ENCODE measurements around the gene SDF2L1.
"Not testable (repeated sequence)": the region's sequence is repeated elsewhere in the genome, so short reads cannot be mapped to it uniquely, and the experiment has no call there.

SDF2L1 gene

DNA sequence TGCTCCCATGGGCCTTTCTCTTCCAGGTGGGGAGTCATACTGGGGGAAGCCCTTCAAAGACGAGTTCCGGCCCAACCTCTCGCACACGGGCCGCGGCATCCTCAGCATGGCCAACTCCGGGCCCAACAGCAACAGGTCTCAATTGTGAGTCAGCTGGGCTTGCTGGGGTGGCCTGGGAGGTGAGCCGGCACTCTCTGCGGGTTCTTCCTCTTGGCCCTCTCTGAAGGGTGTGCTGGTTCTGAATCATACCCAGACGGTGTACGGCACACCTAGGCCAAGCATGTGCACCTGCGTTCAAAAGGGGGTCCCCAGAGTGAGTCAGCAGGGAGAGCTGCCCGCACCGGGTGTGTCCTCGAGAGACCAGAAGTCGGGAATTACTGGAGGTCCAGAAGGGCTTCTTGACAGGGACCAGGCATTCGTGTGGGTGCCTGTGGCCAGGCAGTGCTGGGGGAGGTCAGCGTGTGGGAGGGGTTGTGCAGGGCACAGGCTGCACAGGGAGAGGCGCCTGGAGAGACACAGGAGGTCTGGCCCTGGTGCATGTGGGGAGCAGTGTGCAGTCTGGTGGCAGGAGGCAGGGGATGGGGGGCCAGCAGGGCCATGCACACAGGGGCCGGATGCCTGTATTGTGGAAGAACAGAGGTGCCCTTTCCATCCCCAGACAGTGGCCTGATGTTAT, 46.7 kb downstream of the SDF2L1 start:
- no peak for DNase-seq

DNA sequence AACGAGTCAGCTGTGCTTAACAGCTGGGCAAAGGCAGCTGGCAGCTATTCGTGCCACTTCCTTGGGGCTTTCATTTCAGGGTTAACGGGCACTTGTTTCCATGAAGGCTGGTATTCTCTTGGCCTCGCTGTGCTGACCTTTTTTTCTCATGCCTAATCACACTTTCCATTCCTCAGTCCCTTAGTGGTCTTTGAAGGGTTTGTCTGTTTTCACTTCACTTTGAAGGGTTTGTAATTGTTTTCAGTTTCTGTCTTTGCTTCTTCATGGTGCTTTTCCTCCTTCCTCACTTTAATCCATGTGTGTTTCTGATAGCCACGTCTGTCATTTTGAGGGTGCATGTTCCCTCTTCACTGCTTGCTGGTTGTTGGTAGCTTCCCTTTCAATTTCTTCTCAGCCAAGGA, 48.3 kb downstream of the SDF2L1 start:
- DNase-seq: no peak

DNA sequence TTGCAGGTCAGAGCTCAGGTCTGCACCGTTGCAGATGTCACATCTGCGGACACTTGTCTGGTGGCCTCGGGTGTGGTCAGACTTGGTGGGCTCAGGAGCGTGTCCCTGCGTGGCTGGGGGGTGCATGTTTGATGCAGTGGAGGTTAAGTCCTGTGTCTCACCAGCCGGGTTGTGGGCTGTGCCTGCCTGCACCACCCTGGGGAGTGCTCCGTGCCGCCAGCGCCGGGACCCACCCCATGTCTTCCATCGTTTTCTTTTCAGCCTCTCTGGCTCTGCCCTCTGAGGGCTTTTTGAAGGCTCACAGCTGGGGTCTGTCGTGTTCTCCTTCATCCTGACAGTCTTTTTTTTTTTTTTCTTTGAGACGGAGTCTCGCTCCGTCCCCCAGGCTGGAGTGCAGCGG, 49.7 kb downstream of the SDF2L1 start:
- no peak for DNase-seq

DNA sequence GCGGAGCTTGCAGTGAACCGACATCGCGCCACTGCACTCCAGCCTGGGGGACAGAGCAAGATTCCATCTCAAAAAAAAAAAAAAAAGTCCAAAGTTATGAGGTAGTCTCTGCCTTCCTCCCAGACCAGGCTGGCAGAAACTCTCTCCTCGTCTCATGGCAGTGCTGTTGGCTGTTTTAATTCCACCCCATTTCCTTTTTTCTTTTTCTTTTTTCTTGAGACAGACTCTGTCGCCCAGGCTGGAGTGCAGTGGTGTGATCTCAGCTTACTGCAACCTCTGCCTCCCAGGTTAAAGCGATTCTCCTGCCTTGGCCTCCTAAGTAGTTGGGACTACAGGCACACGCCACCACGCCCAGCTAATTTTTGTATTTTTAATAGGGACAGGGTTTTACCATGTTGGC, 50.8 kb downstream of the SDF2L1 start:
- DNase-seq: not testable (repeated sequence)

- DNase-seq: no peak
Observed at GRCh38 chr22:21693333-21693998, 51.4 kb downstream of the SDF2L1 start.

Measured in activated CD8-positive, alpha-beta memory T cell treated with anti-CD3 and anti-CD28 coated beads for 24 hours (primary cell).